Measurements from ENCODE around the gene CLDN15.

DNA sequence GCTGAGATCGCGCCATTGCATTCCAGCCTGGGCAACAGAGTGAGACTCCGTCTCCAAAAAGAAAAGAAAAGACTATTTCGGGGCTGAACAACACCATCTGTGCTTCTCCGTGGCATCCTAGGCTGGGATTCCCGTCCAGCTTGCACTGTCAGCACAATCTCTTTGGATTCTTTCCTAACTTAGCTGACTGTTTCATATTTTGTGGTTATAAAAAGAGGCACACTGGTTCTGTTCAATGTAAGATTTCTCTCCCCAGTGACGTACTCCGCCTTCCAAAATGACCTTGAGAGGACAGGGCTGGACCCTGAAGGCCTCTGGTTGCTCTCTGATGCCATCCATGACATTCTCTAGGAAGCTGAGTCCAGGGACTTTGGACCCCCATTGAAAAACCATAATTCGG is 10.9 kb downstream of the CLDN15 start:
- TF ChIP-seq POLR2A (IDR thresholded peaks at IDR 0.05) = no peak
- TF ChIP-seq, protein P1, sequence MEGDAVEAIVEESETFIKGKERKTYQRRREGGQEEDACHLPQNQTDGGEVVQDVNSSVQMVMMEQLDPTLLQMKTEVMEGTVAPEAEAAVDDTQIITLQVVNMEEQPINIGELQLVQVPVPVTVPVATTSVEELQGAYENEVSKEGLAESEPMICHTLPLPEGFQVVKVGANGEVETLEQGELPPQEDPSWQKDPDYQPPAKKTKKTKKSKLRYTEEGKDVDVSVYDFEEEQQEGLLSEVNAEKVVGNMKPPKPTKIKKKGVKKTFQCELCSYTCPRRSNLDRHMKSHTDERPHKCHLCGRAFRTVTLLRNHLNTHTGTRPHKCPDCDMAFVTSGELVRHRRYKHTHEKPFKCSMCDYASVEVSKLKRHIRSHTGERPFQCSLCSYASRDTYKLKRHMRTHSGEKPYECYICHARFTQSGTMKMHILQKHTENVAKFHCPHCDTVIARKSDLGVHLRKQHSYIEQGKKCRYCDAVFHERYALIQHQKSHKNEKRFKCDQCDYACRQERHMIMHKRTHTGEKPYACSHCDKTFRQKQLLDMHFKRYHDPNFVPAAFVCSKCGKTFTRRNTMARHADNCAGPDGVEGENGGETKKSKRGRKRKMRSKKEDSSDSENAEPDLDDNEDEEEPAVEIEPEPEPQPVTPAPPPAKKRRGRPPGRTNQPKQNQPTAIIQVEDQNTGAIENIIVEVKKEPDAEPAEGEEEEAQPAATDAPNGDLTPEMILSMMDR (IDR thresholded peaks at IDR 0.05) = no peak
